Stomach smooth muscle (tissue), 2 donors: ENCODE results near the gene RPTOR.

Experiments used
- H3K27ac ChIP-seq: one replicate; pipeline ENCODE4 v1.7.0; 2013; ENCODE audit warnings: mild to moderate bottlenecking, low read length, inconsistent platforms
- H3K27me3 ChIP-seq, 2 donors: one replicate each; pipeline ENCODE4 v1.7.0; 2013; ENCODE audit warnings: low read length in 2 of 2; ENCODE audit not compliant: insufficient read depth in 2 of 2, control insufficient read depth in 1 of 2
- H3K36me3 ChIP-seq, 2 donors: one replicate each; pipeline ENCODE4 v1.7.0; 2013; ENCODE audit warnings: low read length in 2 of 2; ENCODE audit not compliant: control insufficient read depth in 2 of 2, insufficient read depth in 2 of 2
- H3K4me1 ChIP-seq: one replicate; pipeline ENCODE4 v1.7.0; 2013; ENCODE audit warnings: low read length; ENCODE audit not compliant: control insufficient read depth, insufficient read depth
- H3K4me3 ChIP-seq, 2 donors: one replicate each; pipeline ENCODE4 v1.7.0; 2013; ENCODE audit warnings: low read length in 2 of 2
- H3K9ac ChIP-seq, 2 donors: one replicate each; pipeline ENCODE4 v1.7.0; 2013; ENCODE audit warnings: low read length in 2 of 2, mild to moderate bottlenecking in 1 of 2
- H3K9me3 ChIP-seq, 2 donors: one replicate each; pipeline ENCODE4 v1.7.0; 2013; ENCODE audit warnings: low read length in 2 of 2; ENCODE audit not compliant: control insufficient read depth in 2 of 2
- donor health status: healthy.
- donor health status: Pancreatic carcinoma.

Gene RPTOR

DNA sequence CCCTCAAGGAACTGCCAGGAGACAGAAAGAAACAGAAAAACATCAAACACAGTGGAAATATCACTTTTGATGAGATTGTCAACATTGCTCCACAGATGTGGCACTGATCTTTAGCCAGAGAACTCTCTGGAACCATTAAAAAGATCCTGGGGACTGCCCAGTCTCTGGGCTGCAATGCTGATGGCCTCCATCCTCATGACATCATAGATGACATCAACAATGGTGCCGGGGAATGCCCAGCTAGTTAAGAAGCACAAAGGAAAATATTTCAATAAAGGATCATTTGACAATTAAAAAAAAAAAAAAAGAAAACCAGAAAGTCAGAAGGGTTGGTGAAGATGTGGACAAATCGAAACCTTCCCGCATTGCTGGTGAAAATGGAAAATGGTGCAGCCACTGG is 432.1 kb downstream of the RPTOR start:
- H3K27ac ChIP-seq = no peak overlapping the region
- H3K4me1 ChIP-seq = peaks cover 7% of the 10 kb centered on the region
- H3K9me3 ChIP-seq = no peaks in the 10 kb centered on the region
- H3K36me3 ChIP-seq = no peaks in the 10 kb centered on the region
- H3K4me3 ChIP-seq = no peak overlapping the region
- peaks cover 0 to 4% of the 10 kb centered on the region in 2 donors for H3K27me3 ChIP-seq
- H3K9ac ChIP-seq = no peak overlapping the region

DNA sequence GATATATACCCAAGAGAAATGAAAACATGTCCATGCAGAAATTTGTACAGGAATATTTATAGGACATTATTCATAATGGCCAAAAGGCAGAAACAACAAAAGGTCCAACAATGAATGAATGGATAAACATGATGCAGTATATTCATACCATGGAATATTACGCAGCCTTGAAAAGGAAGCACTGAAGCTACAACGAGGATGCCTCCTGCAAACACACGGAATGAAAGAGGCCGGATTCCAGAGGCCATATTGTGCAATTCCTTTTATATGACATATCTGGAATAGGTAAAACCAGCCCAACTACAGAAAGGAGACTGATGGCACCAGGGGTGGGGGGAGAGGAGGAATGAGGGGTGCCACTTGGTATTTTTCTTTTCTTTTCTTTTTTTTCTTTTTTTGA is 432.5 kb downstream of the RPTOR start:
- H3K27ac ChIP-seq = no peak overlapping the region
- no peaks in the 10 kb centered on the region for H3K36me3 ChIP-seq
- H3K27me3 ChIP-seq = peaks cover 0 to 4% of the 10 kb centered on the region in 2 donors
- H3K9me3 ChIP-seq = no peaks in the 10 kb centered on the region
- H3K9ac ChIP-seq = no peak overlapping the region
- H3K4me3 ChIP-seq = no peak overlapping the region
- peaks cover 8% of the 10 kb centered on the region for H3K4me1 ChIP-seq

DNA sequence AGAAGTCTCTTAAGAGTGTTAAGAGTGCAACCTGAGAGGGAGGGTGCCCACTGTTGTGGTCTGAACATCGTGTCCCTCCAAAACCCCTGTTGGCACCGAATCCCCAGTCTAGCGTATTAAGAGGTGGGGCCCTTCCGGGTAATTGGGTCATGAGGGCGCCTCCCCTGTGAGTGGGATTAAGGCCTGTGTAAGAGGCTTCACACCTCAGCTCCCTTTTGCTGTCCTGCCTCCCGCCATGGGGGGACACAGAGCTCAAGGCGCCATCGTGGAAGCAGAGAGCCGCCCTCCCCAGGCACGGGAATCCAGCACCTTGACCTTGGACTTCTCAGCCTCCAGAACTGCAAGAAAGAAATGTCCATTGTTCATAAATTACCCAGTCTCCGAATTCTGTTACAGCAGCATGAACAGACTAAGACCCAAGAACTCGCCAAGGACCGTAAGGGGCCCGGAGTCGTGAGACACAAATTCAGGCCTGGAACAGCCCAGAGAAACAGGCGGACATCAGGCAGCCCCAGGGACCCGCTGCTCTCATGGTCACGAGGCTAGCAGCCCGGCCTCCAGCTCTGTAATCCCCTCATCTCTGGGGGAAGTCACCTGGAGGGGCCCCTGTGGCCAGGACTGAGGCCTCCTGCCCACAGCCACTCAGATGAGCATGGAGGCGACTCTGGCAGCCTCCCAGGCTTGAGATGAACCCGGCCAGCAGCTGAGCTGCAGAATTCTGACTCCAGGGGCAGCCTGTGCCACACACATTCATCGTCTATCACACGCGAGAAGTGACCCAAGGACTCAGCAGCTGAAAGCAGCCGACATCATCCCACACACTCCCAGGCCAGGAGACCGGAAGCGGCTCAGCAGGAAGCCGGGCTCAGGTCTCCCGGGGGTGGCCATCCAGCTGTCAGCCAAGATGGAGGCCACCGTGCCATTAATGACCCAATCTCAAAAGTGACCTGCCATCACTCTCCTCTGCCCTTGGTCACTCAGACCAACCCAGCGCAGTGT is 434.2 kb downstream of the RPTOR start:
- no peak overlapping the region for H3K27ac ChIP-seq
- no peaks in the 10 kb centered on the region for H3K9me3 ChIP-seq
- no peak overlapping the region for H3K4me3 ChIP-seq
- no peaks in the 10 kb centered on the region for H3K36me3 ChIP-seq
- H3K9ac ChIP-seq = no peak overlapping the region
- H3K4me1 ChIP-seq = peaks cover 8% of the 10 kb centered on the region
- peaks cover 0 to 4% of the 10 kb centered on the region in 2 donors for H3K27me3 ChIP-seq

DNA sequence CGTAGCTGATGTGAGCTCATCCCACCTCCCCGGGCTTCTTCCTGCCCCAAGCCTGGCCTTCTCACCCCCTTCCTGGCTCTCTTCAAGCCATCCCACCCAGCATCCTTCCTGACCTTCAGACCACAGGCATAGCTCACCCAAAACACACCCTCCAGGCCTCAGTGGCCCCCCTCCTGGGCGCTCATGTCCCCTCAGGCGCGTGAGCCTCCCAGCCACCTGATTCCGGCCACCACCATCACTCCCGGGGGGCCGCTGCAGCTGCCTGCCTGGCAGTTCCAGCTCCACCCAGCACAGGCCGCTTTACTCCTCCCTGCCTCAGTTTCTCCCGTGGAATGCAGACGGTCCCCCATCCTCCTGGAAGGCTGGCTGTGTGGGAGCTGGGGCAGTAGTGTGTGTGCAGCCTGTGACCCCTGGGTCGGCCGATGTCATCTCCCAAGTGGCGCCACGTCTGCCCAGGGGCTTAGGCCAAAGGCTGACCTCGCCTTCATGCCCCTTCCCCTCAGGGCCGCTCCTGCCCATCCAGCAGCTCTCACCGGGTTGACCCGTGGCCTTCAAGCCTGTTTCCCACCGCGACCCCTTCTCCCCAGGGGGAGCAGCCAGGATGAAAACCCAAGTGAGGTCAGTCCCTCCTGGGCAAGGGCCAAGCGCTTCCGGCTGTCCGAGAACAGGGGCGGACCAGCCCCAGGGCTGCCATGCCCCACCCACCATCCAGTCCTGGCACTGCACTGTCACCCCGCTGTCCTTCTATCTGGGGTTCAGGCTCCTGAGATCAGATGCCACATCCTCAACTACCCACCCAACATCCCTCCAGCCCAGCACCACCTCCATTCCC is 435.1 kb downstream of the RPTOR start:
- no peaks in the 10 kb centered on the region for H3K9me3 ChIP-seq
- H3K4me3 ChIP-seq = no peak overlapping the region

DNA sequence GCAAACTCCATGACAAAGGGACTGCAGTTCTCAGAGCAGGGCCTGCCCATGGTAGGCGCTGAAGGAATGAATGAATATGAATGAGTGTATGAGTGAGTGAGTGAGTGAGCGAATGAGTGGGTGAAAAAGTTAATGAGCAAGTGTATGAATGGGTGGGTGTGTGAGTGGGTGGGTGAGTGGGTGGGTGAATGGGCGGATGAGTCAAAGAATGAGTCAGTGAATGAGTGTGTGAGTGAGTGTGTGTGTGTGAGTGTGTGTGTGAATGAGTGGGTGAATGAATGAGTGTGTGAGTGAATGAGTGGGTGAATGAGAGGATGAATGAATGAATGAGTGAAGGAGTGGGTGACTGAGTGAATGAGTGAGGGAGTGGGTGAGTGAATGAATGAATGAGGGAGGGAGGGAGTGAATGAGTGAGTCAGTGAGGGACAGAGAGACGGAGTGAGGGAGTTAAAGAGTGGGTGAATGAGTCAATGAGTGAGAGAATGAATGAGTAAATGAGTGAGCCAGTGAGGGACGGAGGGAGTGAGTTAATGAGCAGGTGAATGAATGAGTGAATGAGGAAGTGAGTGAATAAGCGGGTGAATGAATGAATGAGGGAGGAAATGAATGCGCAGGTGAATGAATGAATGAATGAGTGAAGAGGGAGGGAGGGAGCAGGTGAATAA is 435.9 kb downstream of the RPTOR start:
- Histone ChIP-seq H3K36me3 (no peaks in the 10 kb centered on the region), H3K27me3 (peaks cover 0 to 4% of the 10 kb centered on the region in 2 donors), H3K9ac (peak overlapping the region in 1 of 2 donors; percentile 13), H3K9me3 (no peaks in the 10 kb centered on the region), H3K4me3 (no peak overlapping the region), H3K4me1 (peaks cover 20% of the 10 kb centered on the region), H3K27ac (no peak overlapping the region)

More for the DNA sequence above, 435.1 kb downstream of the RPTOR start:
- no peaks in the 10 kb centered on the region for H3K36me3 ChIP-seq
- H3K27ac ChIP-seq = no peak overlapping the region
- H3K27me3 ChIP-seq = peaks cover 0 to 4% of the 10 kb centered on the region in 2 donors
- H3K4me1 ChIP-seq = peaks cover 15% of the 10 kb centered on the region
- H3K9ac ChIP-seq = no peak overlapping the region

DNA sequence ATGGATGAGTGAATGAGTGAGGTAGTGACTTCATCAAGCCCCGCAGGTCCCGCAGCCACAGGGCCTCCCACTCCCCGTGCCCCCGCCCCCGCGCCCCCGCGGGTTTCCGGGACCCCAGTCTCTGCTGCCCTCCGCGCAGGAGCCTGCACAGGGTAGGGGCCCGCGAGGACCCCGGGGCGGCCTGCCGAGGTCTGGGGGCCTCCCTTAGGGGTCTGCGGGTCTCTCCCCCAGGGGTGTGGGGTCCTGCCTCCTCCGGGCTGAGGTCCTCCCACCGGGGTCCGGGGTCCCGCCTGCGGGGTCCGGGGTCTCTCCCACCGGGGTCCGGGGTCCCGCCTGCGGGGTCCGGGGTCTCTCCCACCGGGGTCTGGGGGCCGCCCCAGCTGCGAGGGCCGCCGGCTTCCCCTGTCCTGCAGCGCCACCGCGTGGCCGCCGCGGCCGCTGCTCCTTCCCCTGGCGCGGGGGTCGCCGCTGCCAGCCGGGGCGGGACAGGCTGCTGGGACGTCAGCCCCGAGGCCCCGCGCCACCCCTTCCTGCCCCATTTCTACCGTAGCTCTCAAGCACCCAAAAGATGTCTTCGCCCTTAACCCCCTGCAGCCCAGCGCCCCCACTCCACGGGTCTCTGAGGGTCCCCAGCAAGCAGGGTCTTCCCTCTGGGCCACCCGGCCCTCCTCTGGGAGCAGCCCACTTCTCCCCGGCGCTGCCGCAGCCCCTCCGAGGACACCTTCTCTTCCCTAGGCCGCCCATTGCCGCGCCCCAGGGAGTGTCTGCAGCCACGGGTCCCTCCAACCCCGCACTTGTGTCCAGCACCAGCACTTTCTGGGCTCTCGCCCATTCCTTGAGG is 436.6 kb downstream of the RPTOR start:
- Histone ChIP-seq H3K4me3 (peak overlapping the region in 1 of 2 donors; percentile 40), H3K4me1 (peaks cover 20% of the 10 kb centered on the region), H3K36me3 (no peaks in the 10 kb centered on the region), H3K27ac (no peak overlapping the region), H3K9ac (no peak overlapping the region), H3K9me3 (no peaks in the 10 kb centered on the region), H3K27me3 (peaks cover 0 to 4% of the 10 kb centered on the region in 2 donors)

DNA sequence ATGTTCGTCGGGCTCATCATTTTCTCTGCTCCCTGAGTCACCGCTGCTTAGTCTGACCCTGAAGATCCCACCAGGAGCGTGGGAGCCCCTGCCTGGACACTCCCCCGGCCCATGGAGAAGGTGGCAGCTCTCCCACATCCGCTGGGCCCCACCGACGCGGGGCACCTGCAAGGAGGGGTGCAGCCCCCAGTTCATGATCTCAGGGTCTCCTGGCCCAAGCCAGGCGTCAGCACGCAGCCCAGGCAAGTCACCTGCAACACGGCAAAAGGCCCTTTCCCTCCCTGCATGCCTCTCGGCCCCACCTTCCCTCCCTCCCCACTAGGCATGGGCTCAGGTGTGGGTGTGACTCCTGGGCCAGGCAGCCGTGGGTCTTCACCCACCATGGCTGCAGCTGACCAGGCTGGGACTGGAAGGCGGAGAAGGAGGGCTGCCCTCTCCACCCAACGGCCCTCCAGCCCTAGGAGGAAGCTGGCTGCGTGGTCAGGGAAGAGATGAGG is 437.3 kb downstream of the RPTOR start:
- Histone ChIP-seq H3K27ac (no peak overlapping the region), H3K9me3 (no peaks in the 10 kb centered on the region), H3K4me3 (no peak overlapping the region), H3K36me3 (no peaks in the 10 kb centered on the region), H3K9ac (no peak overlapping the region), H3K27me3 (peaks cover 0 to 4% of the 10 kb centered on the region in 2 donors), H3K4me1 (peaks cover 20% of the 10 kb centered on the region)

DNA sequence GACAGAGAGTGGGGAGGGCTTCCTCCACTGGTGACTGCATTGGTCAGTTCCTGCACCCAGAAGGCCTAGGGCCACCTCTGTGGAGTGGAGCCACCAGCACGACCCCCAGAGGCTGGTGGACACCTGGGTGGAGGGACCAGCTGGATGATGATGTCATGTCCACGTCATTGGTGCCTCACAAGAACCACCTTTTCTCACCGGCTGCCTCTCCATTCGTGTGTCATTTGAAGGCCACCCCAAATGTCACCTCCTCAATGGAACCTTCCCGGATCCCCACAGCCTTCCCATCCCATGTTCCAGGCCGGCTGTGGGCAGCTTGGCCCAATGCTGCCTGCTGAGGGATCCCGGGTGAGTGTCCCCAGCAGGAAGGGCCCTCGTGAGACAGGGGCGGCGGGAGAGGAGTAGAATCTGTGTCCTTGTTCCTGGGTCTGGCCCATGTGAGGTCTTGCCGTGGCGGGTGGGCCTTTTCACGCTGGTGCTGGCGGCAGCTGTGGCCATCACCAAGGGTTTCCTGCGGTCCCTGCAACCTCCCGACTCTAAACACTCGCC is 437.9 kb downstream of the RPTOR start:
- H3K4me1 ChIP-seq = peaks cover 20% of the 10 kb centered on the region
- no peaks in the 10 kb centered on the region for H3K9me3 ChIP-seq
- H3K27me3 ChIP-seq = peaks cover 0 to 4% of the 10 kb centered on the region in 2 donors
- no peak overlapping the region for H3K27ac ChIP-seq
- H3K4me3 ChIP-seq = no peak overlapping the region
- H3K9ac ChIP-seq = no peak overlapping the region
- no peaks in the 10 kb centered on the region for H3K36me3 ChIP-seq

DNA sequence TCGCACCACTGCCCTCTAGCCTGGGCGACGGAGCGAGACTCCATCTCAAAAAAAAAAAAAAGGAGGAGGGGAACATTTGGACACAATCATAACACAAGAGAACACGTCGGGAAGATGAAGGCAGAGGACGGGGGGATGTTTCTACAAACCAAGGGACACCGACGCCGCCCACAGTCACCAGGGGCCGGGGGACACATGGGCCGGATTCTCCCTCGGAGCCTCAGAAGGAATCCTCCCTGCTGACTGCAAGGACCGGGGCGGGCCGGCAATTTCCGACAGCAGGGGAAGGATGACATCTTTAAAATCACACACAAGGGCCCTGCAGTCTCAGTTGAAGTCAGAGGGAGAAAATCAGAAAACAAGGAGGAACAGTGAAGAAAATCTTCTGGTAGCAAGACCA is 438.9 kb downstream of the RPTOR start:
- peak overlapping the region; percentile 60 for H3K27ac ChIP-seq
- peaks cover 0 to 4% of the 10 kb centered on the region in 2 donors for H3K27me3 ChIP-seq
- no peak overlapping the region for H3K4me3 ChIP-seq
- H3K9ac ChIP-seq = no peak overlapping the region
- no peaks in the 10 kb centered on the region for H3K9me3 ChIP-seq
- H3K36me3 ChIP-seq = no peaks in the 10 kb centered on the region
- H3K4me1 ChIP-seq = peaks cover 23% of the 10 kb centered on the region
